Heart right ventricle (tissue), 16 donors: Measurements from ENCODE around the gene PABPC1L2A. TPM values are rescaled to one million over a fixed set of nuclear protein-coding genes. Genes with fewer than 3 reads are reported as not detected.
"Not testable (repeated sequence)": the region's sequence is repeated elsewhere in the genome, so short reads cannot be mapped to it uniquely, and the experiment has no call there.

Experiments used
- ATAC-seq, 8 donors: fragments of 200-7000 bp; cut with Tn5 transposase; one replicate each; pipeline ENCODE4 v1.9.1; 2020; ENCODE audit warnings: mild to moderate bottlenecking in 8 of 8, moderate library complexity in 8 of 8, moderate number of reproducible peaks in 1 of 8
- DNase-seq, 2 donors: peaks; one replicate each; pipeline ENCODE4 v3.0.0-alpha.2; 2020
- H3K27ac ChIP-seq, 10 donors: fragments of 200-600 bp; sonication (generic) in 2 of 10; one replicate each; pipeline versions ENCODE4 v1.5.0 to v1.8.0; 2020 to 2022; ENCODE audit warnings: mild to moderate bottlenecking in 3 of 10
- H3K27me3 ChIP-seq, 7 donors: fragments of 200-600 bp; one replicate each; pipeline ENCODE4 v1.8.0; 2021 to 2022; ENCODE audit warnings: mild to moderate bottlenecking in 2 of 7
- H3K36me3 ChIP-seq, 9 donors: fragments of 200-600 bp; sonication (generic) in 1 of 9; one replicate each; pipeline versions ENCODE4 v1.5.0 to v1.8.0; 2020 to 2022; ENCODE audit warnings: mild to moderate bottlenecking in 2 of 9
- H3K4me1 ChIP-seq, 9 donors: fragments of 200-600 bp; sonication (generic) in 1 of 9; one replicate each; pipeline versions ENCODE4 v1.5.0 to v1.8.0; 2020 to 2022; ENCODE audit warnings: mild to moderate bottlenecking in 4 of 9
- H3K4me3 ChIP-seq, 10 donors: fragments of 200-600 bp; sonication (generic) in 2 of 10; one replicate each; pipeline versions ENCODE4 v1.5.0 to v1.8.0; 2020 to 2022; ENCODE audit warnings: mild to moderate bottlenecking in 7 of 10, moderate library complexity in 2 of 10
- H3K9me3 ChIP-seq, 11 donors: fragments of 200-600 bp in 10 of 11; sonication (generic) in 2 of 11; one replicate each; pipeline versions ENCODE4 v1.5.0 to v1.8.0; 2013 to 2022; ENCODE audit warnings: mild to moderate bottlenecking in 2 of 11, control low read depth in 1 of 11, moderate library complexity in 1 of 11
- CTCF ChIP-seq, 9 donors: fragments of 200-600 bp; sonication (generic) in 2 of 9; IDR thresholded peaks; one replicate each; pipeline versions ENCODE4 v1.5.0 to v1.8.0; 2021 to 2022; ENCODE audit warnings: antibody characterized with exemption in 9 of 9, mild to moderate bottlenecking in 5 of 9, moderate library complexity in 1 of 9
- WGBS, 2 donors: extraction: QIAGEN DNeasy Blood & Tissue Kit; methylation state at CpG; one replicate each; pipeline ENCODE4 v1.1.7; 2013; ENCODE audit warnings: inconsistent platforms in 1 of 2; 5-methylcytosine and 5-hydroxymethylcytosine counted together
- intact Hi-C, 10 donors: fragments of 100-400 bp; cut with DNase I; formaldehyde crosslinking; loops; one replicate each; pipeline versions ENCODE4 v1.11.1 to v1.14.2; 2022
- polyA plus RNA-seq, 2 donors: library from polyadenylated mRNA; stranded (reverse); fragments of 200-250 nt; gene quantifications; one replicate each; pipeline ENCODE4 v1.2.3, GENCODE V29; 2013
- total RNA-seq, 10 donors: library from RNA; stranded (reverse); fragmentation: NEBNext Ultra II Directional in 3 of 10; extraction: Animal tissue kit (Norgen Biotek cat#: 25700) in 3 of 10; gene quantifications; one replicate each; pipeline versions ENCODE4 v1.2.1 to v1.2.4, GENCODE V29; 2021 to 2023
- donor health status: Arrhythmogenic right ventricular cardiomyopathy.
- donor health status: ischemic (EF 13 %, LVEDD 7.1; RV severe dilation, severe dysfunction).
- donor health status: healthy with polysubstance abuse.
- donor health status: DM: no; HTN: yes; CAD: no.
- donor health status: DM: no; HTN: no; CAD: no.
- donor health status: ischemic (EF 25% LVEDD 6.9; RV normal size, moderate dysfunction).
- donor health status: ischemic (EF 25% LVEDD 5.7; RV mildly dilated, moderate dysfunction).
- donor health status: healthy.
- donor health status: DM: yes; HTN: yes; CAD: no.
- donor health status: Ischemic cardiomyopathy.
- donor health status: ischemic (EF 35%, LVEDD 5.7; RV mildly dilated, moderate dysfunction).
- donor health status: nonischemic (EF 11% LVEDD 7.7; RV severe dilation, severe dysfunction).
- donor health status: DM: yes; HTN: yes; CAD: no.
- donor health status: PGD.
- donor health status: ischemic (EF 29% LVEDD 5.4; RV normal size, mild dysfunction).
- donor health status: nonischemic (EF 23%, LVEDD 6.1; RV moderate dilation, normal function).

PABPC1L2A gene
- total and polyA plus RNA-seq, 12 donors = not detected

DNA sequence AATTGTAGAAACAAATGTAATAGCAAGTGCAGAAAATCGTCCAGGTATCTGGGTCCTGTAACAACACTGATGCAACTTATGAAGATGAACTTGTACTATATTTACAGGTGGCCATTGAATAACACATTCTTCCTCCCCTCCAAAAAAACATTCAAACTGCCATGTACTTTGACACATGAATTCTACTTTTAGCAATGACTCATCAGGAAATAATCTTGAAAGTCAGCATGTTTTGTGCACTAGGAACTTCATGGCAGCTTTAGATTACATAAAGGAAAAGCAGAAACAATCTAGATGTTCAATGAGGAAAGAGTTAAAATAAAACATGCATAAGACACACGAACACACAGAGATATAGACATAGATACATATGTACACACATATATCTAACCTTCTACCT, 2.5 kb downstream of the PABPC1L2A start:
- Histone ChIP-seq H3K9me3 (no peaks in the 10 kb centered on the region), H3K27ac (no peak overlapping the region), H3K36me3 (no peaks in the 10 kb centered on the region), H3K4me1 (no peaks in the 10 kb centered on the region), H3K27me3 (peaks cover 0 to 37% (median 5%) of the 10 kb centered on the region in 7 donors), H3K4me3 (no peak overlapping the region)
- TF ChIP-seq CTCF (IDR thresholded peaks at IDR 0.05) = no peak
- intact Hi-C loops = no loop called here
- 22 to 24% methylated on average over 2 of the region's 2 CpGs for WGBS, 2 donors
- DNase-seq = no peak
- ATAC-seq = no peak

DNA sequence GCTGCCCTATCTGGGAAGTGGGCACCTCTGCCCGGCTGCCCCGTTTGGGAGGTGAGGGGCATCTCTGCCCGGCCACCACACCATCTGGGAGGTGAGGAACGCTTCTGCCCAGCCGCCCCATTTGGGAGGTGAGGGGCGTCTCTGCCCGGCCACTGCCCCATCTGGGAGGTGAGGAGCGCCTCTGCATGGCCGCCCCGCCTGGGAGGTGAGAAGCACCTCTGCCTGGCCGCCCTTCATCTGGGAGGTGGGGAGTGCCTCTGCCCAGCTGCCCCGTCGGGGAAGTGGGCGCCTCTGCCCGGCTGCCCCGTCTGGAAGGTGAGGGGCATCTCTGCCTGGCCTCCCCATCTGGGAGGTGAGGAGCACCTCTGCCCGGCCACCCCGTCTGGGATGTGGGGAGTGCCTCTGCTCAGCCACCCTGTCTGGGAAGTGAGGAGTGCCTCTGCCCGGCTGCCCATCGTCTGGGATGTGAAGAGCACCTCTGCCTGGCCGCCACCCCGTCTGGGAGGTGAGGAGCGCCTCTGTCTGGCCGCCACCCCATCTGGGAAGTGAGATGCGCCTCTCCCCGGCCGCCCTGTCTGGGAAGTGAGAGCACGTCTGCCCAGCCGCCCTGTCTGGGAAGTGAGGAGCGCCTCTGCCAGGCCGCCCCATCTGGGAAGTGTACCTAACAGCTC, 9.8 kb downstream of the PABPC1L2A start:
- Histone ChIP-seq H3K4me3 (no peak overlapping the region), H3K4me1 (no peaks in the 10 kb centered on the region), H3K27ac (no peak overlapping the region), H3K36me3 (no peaks in the 10 kb centered on the region), H3K27me3 (peaks cover 0 to 6% (median 0%) of the 10 kb centered on the region in 7 donors), H3K9me3 (peaks cover 0 to 18% (median 0%) of the 10 kb centered on the region in 11 donors)
- intact Hi-C loops = no loop called here
- no peak for DNase-seq
- ATAC-seq = no peak
- TF ChIP-seq CTCF (IDR thresholded peaks at IDR 0.05) = no peak
- 94 to 96% methylated on average over 19 to 31 of the region's 31 CpGs for WGBS, 2 donors

GRCh38 chrX:73068467-73069364, 10.6 kb downstream of the PABPC1L2A start:
- intact Hi-C loops = no loop called here
- H3K4me3 ChIP-seq = no peak overlapping the region
- no peaks in the 10 kb centered on the region for H3K4me1 ChIP-seq
- H3K36me3 ChIP-seq = no peaks in the 10 kb centered on the region
- H3K27ac ChIP-seq = no peak overlapping the region
- H3K27me3 ChIP-seq = no peaks in the 10 kb centered on the region
- H3K9me3 ChIP-seq = peaks cover 0 to 18% (median 0%) of the 10 kb centered on the region in 11 donors
- DNase-seq = no peak
- WGBS, 2 donors = 93 to 98% methylated on average over 24 to 43 of the region's 44 CpGs
- no peak for TF ChIP-seq CTCF (IDR thresholded peaks at IDR 0.05)
- ATAC-seq = no peak

GRCh38 chrX:73067761-73068466, 11.4 kb downstream of the PABPC1L2A start:
- H3K27me3 ChIP-seq, intact Hi-C loops, H3K4me1 ChIP-seq, H3K36me3 ChIP-seq, DNase-seq, H3K27ac ChIP-seq, H3K4me3 ChIP-seq, ATAC-seq: not testable (repeated sequence)
- H3K9me3 ChIP-seq = peaks cover 0 to 18% (median 0%) of the 10 kb centered on the region in 11 donors
- WGBS, 2 donors = 85 to 94% methylated on average over 23 to 24 of the region's 24 CpGs
